Testis (tissue), 2 donors: ENCODE measurements around the gene TCHHL1.

Experiments
- POLR2A ChIP-seq: fragments of 450-650 bp; IDR thresholded peaks from one replicate; pipeline ENCODE4 v1.6.1; 2017; ENCODE audit warnings: antibody characterized with exemption, mild to moderate bottlenecking, moderate library complexity
- TF ChIP-seq, protein P1 (sequence below), 3 experiments: fragments of 450-650 bp in 2 of 3; fragments of 200-600 bp in 1 of 3; sonication (generic) in 1 of 3; IDR thresholded peaks; one replicate each; pipeline ENCODE4 v1.5.1; 2016 to 2019; ENCODE audit warnings: antibody characterized with exemption in 3 of 3, mild to moderate bottlenecking in 2 of 3, moderate library complexity in 1 of 3

GRCh38 chr1:152109231-152109997 is 20.6 kb upstream of the TCHHL1 start:
- TF ChIP-seq POLR2A: no peak
- TF ChIP-seq, protein P1, sequence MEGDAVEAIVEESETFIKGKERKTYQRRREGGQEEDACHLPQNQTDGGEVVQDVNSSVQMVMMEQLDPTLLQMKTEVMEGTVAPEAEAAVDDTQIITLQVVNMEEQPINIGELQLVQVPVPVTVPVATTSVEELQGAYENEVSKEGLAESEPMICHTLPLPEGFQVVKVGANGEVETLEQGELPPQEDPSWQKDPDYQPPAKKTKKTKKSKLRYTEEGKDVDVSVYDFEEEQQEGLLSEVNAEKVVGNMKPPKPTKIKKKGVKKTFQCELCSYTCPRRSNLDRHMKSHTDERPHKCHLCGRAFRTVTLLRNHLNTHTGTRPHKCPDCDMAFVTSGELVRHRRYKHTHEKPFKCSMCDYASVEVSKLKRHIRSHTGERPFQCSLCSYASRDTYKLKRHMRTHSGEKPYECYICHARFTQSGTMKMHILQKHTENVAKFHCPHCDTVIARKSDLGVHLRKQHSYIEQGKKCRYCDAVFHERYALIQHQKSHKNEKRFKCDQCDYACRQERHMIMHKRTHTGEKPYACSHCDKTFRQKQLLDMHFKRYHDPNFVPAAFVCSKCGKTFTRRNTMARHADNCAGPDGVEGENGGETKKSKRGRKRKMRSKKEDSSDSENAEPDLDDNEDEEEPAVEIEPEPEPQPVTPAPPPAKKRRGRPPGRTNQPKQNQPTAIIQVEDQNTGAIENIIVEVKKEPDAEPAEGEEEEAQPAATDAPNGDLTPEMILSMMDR (IDR thresholded peaks at IDR 0.05): no peak
